HT1080 (cell line): Measurements from ENCODE around the gene PRDM16. TPM values are rescaled to one million over a fixed set of nuclear protein-coding genes. Genes with fewer than 3 reads are reported as not detected.
"Not testable (repeated sequence)": the region's sequence is repeated elsewhere in the genome, so short reads cannot be mapped to it uniquely, and the experiment has no call there.

Source experiments
- DNase-seq: peaks from one replicate; pipeline ENCODE4 v3.0.0-alpha.2; 2015; ENCODE audit warnings: low read depth
- total RNA-seq: library from RNA; depleted of rRNA; stranded (reverse); fragments of >200 nt; shearing (Covaris generic); gene quantifications from 2 replicates; pipeline ENCODE4 v1.2.3, GENCODE V29; 2014

PRDM16 gene
- total RNA-seq, 1 experiment from 2014 or later, result not detected

DNA sequence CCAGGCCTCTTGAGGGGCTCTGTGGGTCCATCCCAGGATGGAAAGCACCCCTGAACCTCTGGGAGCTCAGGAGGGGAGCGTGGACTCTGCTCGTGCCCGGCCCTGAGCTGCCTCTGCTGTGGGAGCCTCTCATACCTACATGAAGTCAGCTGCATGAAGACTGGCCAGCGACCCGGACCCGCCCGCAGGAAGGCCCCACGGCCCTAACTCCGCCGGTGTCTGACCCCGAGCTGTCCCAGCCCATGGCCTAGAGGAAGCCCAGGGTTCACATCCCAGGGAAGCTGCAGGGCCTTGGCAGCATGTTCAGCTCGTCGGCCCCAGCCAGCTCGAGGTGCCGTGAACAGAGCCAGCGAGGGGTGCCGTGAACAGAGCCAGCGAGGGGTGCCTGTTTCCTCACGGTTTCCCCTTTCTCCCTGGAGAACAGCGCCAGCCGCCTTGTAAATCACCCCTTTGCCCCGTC lies 207.4 kb downstream of the PRDM16 start:
- DNase-seq, result no peak

- no peak for DNase-seq
Observed at GRCh38 chr1:3277011-3277471, 208.0 kb downstream of the PRDM16 start.

DNA sequence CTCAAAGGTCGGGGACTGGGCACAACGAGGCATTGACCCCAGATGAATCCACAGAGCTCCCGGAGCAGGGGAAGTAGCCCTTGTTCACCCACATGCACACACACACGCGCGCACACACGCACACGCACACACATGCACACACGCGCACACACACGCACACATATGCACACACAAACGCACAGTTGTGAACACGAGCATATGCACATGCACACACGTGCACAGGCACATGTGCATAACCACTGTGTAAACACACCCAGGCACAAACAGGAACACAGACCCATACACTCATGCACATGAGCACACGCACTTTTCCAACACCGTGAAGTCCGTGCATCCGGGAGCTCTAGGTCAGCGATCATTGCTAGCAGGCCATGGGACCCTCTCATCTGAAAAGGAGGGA lies 208.6 kb downstream of the PRDM16 start:
- DNase-seq, result no peak

DNA sequence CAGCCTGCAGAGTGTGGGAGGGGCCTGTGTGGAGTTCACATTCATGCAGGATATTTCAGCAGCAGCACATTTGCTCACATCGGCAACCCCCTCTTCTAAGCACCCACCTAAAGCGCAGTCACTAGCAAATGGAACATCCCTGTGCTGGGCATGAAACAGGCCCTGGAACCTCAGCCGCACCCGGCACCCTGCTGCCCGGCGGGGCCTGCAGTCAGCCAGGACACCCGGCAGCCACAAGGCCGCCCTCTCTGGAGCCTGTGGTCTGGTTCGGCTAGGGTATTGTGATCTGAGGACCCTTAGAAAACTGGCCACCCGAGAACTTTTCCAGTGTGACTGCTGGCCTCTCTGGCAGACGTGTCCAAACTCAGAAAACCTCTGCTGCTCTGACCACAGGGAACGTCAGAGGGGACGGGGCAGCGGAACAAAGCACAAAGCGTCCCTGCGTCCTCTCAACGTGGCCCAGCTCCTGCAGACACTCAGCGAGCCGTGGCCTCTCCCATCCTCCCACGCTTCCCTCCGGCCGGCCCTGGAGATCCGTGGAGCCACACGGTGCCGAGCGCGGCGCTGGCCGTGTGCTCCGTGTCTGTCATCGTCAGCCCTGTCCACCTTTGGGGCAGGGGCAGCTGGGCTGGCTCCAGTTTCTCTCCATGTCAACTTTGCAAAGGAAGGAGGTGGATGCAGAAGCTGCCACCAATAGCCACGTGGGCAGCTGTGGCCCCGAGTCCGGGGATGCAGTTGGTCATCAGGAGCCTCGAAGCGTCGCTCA lies 209.6 kb downstream of the PRDM16 start:
- DNase-seq, result no peak

DNA sequence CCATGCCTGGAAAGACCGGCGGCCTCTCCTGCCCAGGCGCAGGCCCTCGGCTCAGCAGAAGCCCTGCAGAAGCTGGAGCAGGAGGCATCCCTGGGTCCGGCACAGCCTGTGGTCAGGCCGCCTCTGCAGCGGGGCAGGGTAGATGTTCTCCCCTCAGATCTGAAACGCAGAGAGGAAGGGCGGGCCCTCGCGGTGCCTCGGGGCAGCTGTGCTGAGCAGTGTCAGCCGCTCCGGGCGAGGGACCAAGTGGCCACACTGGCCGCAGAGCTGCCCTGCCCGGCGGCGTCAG lies 210.1 kb downstream of the PRDM16 start:
- no peak for DNase-seq

GRCh38 chr1:3281735-3282134 lies 212.7 kb downstream of the PRDM16 start:
- no peak for DNase-seq

DNA sequence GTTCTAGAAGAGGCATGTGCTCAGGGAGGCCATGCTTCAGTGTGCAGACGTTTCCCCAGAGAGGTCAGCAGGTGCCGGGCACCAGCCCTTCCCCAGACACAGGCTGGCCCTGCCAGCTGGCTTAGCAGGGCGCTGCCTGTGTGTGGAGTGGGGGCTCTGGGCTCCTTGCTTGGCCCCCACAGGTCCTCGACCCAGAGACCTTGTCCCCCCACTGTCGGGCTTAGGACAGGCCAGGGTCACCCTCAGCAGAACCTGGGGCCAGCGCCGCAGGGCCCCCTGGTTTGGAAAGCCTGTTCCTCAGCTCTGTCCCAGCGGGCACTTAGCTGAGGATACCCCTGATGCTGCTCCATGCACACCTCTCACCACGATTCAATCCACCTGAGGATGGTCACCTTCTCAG lies 213.2 kb downstream of the PRDM16 start:
- no peak for DNase-seq

DNA sequence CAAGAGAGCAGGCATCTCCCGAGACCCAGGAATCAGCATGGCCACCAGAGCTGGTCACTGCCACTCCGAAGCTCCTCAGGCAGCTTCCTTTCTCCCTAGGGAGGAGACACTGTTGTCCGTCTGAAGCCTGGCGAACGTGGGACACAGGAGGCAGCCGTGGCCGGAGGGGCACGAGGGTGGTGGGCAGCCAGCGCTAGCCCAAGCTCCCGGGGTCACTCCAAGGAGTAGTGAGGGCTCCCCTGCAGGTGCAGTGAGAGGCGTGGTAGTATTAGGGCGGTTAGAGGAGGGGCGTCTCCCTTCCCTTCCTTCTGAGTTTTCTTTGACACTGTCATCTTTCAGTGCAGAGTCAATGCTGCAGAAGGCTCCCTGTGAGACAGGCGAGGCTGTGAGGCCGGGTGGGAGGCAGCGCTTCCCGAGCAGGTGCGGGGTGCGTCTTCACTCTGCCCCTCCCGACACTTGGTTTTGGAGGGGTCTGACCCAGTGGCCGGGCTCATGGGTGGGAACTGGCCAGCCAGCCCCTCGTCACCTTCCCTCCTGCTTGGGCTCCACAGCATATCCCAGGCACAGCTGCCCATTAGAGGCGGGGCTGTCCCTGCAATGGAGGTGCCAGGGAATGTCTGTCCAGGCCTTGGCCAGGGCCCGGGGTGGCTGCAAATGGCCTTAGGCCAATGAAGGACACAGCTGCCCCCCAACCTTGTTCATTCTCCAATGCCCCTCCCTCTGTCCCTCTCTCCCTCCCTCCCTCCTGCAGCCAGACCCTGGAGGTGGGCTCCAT lies 213.8 kb downstream of the PRDM16 start:
- no peak for DNase-seq

DNA sequence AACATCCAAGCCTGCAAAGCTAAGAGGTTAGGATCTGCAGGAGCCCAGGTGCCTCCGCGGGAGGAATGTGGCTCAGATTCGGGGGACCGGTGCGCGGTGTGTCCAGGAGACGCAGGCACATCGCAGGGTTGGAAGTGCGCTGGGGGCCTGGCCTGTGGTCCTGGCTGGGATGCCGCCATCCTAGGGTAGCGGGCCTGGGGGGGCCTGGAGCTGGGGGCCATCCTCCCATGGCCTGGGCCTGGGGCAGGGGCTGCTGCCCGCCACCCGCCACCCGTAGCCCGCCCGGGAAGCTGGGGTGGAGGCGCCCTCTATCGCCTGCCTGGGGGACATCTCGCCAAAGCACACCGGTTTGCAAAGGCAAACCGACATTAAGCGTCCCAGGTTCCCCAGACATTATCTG lies 214.8 kb downstream of the PRDM16 start:
- no peak for DNase-seq

GRCh38 chr1:3284691-3285090 lies 215.7 kb downstream of the PRDM16 start:
- no peak for DNase-seq

DNA sequence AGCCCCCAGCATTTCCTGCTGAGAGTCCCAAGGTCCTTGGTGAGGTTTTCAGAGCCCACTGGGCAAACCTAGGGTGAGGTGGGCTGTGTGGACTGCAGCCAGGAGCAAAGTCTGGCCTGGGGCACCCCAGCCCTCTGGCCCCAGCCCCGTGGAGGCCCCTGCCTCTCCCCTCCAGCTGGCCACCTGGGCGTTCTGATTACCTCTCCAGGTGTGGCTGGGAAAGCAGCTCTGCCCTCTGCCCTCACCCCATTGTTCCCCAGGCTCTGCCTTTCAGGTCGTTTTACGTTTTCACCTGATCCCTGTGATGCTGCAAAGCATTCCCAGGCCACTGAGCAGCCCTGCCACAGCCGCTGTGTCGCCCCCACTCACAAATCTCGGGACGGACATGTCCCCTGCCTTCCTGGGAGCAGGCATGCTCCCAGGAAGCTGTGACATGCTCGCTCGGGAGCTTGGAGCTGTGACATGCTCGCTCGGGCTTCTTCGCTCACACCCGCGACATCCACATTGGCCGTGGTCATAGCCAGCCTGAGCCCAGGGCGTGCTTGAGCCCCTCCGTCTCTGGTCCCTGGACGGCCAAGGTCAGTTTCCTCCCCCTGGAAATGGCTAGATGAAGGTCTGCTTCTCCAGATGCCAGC lies 216.2 kb downstream of the PRDM16 start:
- no peak for DNase-seq

DNA sequence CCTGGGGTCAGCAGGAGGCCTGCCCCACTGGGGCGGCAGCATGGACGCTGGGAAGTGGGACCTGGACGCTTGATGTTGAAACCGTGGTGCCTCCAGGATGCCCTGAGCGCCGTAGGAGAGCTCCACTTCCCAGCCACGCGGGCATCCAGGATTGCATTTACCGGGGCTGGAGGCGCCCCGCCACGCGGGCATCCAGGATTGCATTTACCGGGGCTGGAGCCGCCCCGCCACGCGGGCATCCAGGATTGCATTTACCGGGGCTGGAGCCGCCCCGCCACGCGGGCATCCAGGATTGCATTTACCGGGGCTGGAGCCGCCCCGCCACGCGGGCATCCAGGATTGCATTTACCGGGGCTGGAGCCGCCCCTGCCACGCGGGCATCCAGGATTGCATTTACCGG lies 218.1 kb downstream of the PRDM16 start:
- not testable (repeated sequence) for DNase-seq

GRCh38 chr1:3287656-3288160 lies 218.7 kb downstream of the PRDM16 start:
- no peak for DNase-seq

DNA sequence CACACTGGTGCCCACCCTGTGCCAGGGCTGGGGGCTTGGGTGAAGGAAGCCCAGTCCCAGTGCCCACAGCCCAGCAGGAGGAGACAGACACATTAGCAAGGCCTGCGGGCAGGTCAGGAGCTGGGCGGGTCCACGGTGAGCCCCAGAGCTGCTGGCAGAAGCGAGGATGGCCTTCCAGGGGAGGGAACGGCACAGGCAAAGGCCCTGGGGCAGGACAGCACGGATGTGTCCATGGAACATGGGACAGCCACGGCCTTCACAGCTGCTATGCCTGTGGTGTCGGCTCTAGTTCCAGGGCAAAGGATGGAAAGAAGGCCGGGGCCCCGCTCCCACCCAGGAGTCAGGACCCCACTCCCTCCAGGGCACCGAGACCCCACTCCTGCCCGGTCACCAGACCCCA lies 220.5 kb downstream of the PRDM16 start:
- DNase-seq, result no peak

GRCh38 chr1:3290438-3290837 lies 221.4 kb downstream of the PRDM16 start:
- no peak for DNase-seq

DNA sequence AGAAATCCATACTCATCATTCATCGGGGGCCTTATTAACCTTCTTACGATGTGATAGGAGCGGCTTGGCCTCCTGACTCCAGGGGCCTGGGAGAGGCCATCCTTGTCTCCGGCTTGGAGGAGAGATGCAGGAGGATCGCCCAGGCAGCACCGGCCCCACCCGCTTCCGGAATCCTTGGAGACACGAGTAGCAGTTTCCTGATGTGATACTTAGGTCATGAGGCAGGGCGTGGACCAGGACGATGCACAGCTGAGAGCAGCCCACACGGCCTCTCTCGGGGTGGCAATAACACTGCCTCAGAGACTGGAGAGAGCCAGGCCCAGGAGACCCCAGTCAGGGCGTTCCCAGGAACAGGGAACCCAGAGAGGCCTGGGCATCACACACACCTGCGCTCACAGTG lies 221.9 kb downstream of the PRDM16 start:
- DNase-seq, result no peak

- DNase-seq, result no peak
Observed at GRCh38 chr1:3292051-3292722, 223.2 kb downstream of the PRDM16 start.

DNA sequence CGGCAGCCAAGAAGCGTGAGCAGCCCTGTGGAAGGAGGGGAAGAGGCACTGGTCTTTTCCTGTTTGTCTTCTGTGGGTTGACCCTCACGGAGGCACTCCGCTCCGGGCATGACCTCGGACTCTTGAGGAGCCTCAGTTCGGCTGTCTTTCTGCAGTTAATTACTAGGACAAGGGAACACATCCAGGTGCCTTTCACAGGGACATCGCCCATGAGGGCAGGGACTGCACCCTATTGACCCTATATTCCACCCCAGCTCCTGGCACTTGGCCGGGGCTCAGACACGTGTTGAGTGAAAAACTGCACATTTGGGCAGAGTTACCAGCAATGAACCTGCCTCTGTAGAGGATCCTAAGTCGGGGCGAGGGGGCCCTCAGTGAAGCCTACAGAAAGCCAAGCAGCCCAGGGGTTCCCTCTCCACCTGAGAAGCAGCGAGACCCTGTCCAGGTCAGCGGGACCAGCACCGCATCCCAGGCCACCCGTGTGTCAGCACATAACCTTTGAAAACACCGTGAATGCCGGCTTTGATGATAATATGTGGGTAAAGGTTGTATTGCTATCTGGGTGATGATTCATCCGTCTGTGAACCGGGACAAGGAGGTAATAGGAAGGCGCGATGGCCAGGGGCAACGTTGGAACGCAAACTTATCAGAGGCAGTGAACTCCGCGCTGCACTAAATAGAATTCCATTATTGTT lies 224.0 kb downstream of the PRDM16 start:
- no peak for DNase-seq

DNA sequence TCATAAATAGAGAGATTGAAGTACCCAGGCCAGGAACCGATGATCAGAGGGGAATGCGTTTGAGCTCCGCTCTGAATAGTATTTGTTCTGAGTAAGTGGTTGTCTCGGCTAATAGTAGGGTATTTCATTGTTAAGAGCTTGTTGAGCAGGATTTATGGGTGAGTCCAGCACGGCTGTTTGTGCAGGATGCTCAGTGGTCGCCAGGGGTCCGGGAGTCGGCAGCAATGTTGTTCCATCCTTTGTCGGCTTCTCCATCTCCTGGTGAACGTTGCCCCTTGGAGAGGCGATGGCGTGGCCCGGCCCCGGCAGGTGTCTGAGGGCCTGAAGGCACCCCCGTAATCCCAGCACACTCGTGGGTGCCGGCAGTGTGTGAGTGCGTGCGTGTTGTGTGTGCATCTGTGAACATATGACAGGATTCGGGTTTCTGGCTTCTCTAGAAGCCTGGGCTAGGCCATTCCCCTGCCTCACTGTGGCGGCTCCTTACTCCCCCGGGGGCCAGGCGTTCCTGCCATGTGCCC lies 224.6 kb downstream of the PRDM16 start:
- no peak for DNase-seq

- no peak for DNase-seq
Observed at GRCh38 chr1:3294450-3294849, 225.4 kb downstream of the PRDM16 start.

- DNase-seq, result no peak
Observed at GRCh38 chr1:3295846-3296245, 226.8 kb downstream of the PRDM16 start.
